ENCODE results near the gene NID1.

DNA sequence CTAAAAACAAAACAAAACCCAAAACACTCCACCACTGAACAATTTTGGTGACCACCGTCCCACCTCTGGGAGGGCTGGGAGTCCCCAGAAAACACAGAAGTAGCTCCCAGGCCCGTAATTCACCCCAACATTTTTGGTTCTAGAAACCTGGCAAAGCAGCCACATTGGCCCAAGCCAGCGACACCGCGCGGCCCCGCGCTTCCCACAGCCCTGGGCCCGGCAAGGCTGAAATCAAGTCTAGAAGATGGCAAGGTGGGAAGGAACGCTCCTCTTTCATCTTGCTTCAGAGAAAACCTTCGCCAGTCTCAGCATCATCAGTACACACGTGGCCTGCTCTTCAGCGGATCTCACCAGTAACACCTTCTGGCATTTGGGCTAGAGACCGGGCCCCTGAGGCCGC, 35.9 kb upstream of the NID1 start:
- TF ChIP-seq, protein P1, sequence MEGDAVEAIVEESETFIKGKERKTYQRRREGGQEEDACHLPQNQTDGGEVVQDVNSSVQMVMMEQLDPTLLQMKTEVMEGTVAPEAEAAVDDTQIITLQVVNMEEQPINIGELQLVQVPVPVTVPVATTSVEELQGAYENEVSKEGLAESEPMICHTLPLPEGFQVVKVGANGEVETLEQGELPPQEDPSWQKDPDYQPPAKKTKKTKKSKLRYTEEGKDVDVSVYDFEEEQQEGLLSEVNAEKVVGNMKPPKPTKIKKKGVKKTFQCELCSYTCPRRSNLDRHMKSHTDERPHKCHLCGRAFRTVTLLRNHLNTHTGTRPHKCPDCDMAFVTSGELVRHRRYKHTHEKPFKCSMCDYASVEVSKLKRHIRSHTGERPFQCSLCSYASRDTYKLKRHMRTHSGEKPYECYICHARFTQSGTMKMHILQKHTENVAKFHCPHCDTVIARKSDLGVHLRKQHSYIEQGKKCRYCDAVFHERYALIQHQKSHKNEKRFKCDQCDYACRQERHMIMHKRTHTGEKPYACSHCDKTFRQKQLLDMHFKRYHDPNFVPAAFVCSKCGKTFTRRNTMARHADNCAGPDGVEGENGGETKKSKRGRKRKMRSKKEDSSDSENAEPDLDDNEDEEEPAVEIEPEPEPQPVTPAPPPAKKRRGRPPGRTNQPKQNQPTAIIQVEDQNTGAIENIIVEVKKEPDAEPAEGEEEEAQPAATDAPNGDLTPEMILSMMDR (IDR thresholded peaks at IDR 0.05) = no peak
- TF ChIP-seq EP300 (IDR thresholded peaks at IDR 0.05) (no peak), POLR2AphosphoS5 (IDR thresholded peaks at IDR 0.05) (no peak), POLR2A (IDR thresholded peaks at IDR 0.05) (no peak)

All from suprapubic skin (tissue), 4 donors.